IPS-11a (cell line): ENCODE results near the gene SPSB3.

Source experiments
- H3K4me3 ChIP-seq: one replicate; pipeline ENCODE4 v1.5.1; 2013; ENCODE audit warnings: low read depth, low read length, control low read depth

SPSB3 gene

DNA sequence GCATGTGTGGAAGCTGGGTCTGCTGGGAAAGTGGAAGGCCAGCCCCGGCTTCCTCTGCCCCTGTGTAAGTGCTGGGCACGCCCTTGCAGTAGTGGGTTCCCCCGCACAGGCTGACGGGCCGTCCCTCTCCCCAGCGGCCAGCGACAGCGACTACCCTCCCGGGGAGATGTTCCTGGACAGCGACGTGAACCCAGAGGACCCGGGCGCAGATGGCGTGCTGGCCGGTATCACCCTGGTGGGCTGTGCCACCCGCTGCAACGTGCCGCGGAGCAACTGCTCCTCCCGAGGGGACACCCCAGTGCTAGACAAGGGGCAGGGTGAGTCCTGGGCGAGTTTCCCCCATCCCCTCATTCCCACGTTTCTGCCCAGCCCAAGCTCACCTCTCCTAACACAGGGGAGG is 16.5 kb downstream of the SPSB3 start:
- H3K4me3 ChIP-seq = no peak overlapping the region

DNA sequence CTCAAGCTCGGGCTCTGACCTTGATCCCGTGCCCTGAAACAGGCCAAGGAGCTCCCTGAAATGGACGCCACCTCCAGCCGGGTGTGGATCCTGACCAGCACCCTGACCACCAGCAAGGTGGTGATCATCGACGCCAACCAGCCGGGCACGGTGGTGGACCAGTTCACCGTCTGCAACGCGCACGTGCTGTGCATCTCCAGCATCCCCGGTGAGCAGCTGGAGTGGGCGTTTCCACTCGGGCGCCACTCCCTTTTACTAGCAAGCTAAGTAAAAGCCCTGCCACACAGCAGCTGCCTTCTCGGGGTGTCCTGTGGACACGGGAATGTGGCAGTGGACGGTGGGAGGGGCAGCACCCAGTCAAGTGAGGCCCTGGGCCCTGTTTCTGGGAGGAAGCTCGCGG is 17.4 kb downstream of the SPSB3 start:
- H3K4me3 ChIP-seq = no peak overlapping the region

DNA sequence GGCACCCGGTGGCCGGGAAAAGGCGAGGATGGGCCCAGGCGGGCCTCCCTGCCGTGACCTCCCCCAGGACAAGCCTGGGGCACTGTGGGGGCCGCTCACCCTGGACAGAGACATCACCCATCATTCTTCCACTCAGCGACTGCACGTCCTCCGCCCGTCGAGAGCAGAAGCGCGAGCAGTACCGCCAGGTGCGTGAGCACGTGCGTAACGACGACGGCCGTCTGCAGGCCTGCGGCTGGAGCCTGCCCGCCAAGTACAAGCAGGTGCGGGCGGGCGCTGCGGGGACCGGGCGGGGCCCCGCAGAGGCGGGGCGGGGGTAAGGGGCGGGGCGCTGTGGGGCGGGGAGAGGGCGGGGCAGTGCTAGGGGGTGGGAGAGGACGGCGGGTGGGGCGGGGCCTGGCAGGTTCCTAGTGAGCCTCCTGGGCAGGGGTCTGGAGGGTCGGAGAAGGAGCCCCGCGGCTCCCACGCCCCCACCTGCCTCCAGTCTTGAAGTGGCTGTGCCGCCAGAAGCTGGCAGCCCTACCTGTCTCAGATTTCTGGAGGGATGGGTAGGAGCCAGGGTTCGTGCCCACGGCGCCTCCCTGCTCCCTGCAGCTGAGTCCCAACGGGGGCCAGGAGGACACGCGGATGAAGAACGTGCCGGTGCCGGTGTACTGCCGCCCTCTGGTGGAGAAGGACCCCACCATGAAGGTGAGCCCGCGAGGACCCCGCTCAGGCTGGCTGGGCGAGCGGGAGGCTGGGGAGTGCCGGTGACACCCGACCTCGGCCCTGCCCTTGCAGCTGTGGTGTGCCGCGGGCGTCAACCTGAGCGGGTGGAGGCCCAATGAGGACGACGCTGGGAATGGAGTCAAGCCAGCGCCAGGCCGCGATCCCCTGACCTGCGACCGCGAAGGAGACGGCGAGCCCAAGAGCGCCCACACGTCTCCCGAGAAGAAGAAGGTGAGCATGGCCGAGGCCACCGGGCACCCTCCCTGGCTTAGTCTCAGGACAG is 18.6 kb downstream of the SPSB3 start:
- H3K4me3 ChIP-seq = peak overlapping the region; percentile 6

DNA sequence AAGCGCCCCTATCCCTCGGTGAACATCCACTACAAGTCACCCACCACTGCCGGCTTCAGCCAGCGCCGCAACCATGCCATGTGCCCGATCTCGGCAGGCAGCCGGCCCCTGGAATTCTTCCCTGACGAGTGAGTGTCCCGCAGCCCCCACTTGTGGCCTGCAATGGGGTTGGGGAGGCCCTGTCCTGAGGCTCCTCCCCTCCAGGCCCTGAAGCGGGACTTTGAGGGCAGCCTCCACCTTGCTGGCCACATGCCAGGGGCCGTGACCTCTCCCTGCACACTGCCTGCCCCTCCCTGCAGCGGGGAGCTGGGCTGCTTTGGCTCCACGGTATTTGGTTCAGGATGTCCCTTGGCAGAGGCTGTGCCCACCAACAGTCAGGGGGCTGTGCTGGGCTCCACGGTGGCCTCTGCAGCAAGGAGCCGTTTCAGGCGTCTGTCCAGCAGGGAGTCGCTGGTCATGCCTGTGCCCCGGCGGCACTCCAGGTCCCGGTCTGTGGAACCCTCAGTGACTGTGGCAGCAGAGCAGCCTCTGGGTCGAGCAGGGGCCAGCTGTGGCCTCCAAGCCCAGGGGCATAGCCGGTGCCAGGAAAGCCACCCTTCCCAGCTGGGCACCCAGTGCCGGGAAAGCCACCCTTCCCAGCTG is 19.4 kb downstream of the SPSB3 start:
- H3K4me3 ChIP-seq = no peak overlapping the region

DNA sequence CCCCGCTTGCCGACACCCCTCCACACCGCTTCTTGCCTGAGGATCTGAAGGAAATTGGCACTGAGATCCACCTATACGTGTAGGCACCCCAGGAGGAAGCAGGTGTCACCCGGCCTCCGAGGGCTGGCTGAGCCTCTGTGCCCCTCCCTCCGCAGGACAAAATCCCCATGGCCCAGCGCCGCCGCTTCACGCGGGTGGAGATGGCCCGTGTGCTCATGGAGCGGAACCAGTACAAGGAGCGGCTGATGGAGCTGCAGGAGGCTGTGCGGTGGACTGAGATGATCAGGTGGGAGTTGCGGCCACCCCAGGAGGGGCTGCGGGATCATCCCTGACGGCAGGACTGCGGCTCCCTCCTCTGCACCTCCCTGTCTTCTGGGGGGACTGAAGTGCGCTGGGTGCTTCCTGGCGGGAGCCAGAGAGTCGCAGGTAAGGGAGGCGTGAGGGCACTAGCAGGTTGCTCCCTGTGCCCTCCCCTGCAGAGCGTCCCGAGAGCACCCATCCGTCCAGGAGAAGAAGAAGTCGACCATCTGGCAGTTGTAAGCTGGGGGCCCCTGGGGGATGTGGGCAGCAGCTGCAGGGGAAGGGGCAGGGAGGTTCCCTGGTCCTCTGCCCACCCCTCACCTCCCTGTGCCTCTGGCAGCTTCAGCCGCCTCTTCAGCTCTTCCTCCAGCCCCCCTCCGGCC is 20.0 kb downstream of the SPSB3 start:
- H3K4me3 ChIP-seq = no peak overlapping the region

DNA sequence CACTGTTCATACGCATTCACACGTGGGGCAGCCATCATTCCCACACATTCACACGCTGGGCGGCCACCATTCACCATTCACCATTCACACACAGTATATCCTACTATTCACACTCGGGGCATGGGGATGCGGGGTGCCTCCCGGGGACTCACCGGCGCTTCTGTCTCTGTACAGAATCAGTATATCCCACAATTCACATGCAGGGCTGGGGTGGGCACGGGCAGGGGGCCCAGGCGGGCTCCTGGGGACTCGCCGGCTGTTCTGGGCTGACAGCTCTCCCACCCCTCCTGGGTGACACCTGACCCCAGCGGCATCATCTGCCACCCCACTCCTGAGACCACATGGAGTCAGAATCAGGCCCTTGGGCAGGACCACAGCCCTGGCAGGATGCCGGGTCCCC is 20.6 kb downstream of the SPSB3 start:
- H3K4me3 ChIP-seq = no peak overlapping the region

DNA sequence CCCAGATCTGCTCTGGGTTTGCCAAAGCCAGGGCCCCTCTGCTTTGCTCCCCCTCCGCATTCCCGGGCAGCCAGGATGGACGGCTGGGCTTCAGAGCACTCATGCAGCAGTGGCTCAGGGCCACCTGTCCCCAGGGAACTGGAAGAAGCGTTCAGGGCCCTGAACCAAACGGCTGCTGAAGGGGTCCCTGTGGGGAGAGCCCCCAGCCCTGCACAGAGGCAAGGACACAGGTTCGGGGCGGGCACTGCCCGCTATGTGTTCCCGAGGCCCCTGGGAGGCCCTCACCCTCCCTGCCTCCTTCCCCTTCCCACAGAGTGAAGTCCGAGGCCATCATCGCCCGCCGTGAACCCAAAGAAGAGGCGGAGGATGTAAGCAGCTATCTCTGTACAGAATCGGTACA is 21.5 kb downstream of the SPSB3 start:
- no peak overlapping the region for H3K4me3 ChIP-seq

DNA sequence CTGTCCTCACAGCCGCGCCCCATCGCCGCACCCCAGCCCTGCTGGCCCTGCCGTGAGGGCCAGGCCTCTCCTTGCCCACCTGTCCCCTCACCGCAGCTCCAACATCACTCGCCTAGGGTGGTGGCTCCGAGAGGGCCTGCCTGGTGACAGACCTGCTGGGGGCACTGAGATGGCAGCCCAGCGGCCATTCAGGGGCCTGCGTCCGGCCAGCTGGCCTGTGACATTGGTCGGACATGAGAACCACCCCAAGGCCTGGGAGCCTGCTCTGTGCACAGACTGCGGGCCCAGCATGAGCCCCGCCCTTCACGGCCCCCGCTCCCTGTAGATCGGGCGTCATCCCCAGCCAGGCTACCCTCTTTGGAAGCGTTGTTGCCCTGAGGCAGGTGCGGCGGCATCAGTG is 22.9 kb downstream of the SPSB3 start:
- no peak overlapping the region for H3K4me3 ChIP-seq

DNA sequence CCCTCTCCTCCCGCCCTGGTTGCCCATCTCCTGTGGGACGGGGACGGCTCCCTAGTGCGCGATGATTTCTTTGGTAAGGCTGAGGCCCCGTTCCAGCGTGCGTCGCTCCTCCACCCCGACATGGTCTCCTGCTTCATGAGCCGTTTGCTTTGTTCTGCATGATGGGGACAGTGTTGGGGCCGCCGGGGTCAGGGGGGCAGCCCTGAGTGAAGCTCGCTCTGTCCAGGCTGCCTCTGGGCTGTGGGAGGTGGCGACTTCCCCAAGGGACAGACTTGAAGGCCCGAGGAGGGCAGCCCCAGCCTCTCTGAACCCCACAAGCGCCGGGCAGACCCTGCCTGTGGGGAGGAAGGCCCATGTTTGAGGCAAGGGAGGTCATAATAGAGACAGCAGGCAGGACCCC is 23.4 kb downstream of the SPSB3 start:
- no peak overlapping the region for H3K4me3 ChIP-seq

DNA sequence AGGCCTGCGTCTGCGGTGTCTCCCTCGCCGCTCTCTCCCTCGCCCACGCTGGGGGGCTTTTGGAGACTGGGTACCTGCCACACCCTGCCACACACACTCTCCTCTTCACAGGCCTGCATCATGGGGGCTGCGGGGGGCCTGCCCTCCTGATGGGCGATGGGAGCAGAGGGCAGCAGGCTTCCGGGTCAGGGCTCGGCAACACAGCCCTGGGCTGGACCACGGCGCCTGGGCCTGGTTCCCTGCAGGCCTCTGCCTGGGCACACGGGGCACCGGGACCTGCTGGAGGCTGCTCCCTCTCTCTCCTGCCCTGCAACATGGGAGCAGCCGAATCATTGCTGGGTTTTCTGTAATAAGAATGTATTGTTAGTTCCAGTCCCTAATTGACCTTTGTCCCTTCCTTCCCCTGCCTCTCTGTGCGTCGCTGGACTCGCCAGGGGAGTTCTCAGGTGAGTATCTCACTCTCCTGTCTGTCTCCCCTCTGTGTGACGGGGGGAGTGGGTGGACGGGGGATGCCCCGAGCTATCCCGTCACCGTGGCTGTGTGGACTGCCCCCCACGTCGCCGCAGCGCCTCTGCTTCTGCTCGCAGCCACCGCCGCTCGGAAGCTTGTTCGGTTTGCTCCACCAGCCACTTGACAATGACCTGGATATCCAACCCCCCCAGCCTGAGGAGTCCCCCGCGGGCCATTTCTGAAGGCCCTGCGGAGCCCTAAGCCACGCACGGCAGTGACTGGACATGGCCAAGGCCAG is 24.5 kb downstream of the SPSB3 start:
- no peak overlapping the region for H3K4me3 ChIP-seq

DNA sequence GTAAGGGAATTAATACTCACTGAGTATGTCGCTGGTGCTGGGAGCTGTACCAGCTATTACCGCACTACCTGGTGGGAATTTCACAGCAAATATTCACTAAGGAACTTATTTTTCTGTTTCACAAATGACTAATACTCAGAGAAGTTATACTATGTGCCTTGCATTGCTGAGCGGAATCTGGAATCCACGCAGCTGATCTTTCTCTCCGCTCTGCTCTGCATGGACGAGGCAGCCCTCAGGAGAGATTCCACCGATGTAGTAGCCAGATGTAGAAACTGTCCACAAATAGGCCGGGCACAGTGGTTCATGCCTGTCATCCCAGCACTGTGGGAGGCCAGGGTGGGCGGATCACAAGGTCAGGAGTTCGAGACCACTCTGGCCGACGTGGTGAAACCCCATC is 28.2 kb downstream of the SPSB3 start:
- H3K4me3 ChIP-seq = no peak overlapping the region

DNA sequence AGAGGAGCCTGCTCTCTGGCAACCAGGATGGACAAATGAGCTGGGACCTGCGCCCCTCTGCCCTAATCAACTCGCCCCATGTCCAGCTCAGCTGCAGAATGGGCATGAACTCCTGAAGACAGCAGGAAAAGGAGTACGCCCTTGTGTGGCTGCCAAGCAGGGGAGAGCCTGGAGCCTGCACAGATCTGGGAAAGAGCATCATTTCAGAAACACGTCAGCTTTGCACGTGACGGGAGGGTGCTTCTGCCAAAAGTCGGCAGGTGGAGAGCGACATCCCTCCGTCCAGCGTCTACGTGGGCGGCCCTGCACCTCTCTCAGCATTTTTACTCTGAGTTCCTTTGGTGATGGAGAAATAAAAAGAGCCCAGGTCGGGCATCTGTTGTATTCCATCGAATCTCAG is 29.5 kb downstream of the SPSB3 start:
- H3K4me3 ChIP-seq = no peak overlapping the region

DNA sequence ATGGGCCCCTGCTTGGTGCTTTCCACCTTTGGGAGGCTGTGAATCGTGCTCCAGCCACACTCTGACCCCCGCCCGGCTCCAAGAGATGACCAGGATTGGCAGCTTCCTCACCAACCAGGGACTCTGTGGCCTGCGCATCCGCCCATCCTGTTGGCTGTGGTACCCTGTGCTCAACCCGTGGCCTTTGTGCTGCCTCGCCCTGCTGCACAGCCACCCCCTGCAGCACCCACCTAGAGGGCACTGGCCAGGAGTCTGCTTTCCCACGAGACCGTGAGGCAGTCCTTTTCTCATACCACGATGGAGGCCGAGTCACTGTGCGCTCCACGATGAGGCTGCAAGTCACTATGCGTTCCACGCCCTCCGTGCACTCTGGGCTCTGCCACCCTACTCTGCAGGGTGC is 30.4 kb downstream of the SPSB3 start:
- H3K4me3 ChIP-seq = no peak overlapping the region

DNA sequence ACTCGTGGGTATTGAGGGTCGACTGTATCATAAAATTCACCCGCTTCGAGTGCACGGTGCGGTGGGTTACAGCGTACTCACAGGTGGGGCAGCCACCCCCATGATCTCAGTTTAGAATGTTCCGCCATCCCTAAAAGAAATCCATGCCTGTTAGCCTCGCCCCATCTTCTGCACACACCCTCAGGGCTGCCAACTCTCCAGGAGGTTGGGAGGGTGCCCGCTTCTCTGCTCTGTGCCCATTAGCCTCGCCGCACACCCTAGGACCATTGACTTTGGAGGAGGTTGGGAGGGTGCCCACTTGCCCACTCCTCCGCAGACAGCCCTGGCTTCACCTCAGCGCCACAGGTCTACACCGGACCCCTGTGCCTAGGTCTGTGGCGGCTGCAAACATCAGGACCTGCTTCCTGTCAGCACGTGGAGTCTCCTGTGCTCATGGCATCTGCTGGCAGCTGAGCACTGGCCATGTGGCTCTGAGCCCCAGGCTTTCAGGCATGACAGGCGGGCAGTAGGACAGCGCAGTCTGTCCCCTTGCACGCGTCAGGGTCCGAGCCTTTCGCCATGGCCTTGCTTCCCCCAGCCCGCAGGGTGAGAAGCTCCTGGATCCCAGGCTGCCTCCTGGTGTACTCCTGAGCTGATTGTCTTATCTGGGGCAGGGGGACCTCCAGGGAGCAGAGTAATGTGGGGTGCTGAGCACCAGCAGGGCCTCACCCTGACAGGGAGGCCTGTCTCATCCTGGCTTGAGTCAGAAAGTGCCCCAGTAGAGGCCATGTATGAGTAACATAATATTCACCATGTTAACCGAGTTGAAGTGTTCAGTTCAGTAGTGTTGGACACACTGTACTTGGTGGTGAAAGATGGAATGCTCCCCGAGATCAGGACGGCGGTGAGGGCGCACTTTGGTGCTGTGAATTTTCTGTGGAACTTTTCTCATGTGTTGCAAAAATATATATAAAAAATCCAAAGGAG is 32.9 kb downstream of the SPSB3 start:
- H3K4me3 ChIP-seq = no peak overlapping the region

DNA sequence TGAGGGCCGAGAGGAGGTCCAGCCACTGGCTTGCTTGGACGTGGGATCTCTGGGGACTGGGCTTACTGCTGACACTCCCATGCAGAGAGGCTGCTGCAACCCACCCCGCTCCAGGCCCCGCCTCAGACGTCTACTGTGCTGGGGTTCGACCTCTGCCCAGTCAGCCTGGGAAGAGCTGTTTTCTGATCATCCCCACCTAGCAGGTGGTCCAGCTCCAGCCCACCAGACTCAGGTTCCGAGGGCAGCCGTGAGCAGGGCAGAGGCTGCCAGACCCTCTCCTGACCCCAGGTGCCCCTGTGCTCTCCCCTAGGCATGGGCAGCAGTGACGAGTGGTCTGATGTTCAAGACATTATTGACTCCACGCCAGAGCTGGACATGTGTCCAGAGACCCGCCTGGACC is 34.4 kb downstream of the SPSB3 start:
- no peak overlapping the region for H3K4me3 ChIP-seq

DNA sequence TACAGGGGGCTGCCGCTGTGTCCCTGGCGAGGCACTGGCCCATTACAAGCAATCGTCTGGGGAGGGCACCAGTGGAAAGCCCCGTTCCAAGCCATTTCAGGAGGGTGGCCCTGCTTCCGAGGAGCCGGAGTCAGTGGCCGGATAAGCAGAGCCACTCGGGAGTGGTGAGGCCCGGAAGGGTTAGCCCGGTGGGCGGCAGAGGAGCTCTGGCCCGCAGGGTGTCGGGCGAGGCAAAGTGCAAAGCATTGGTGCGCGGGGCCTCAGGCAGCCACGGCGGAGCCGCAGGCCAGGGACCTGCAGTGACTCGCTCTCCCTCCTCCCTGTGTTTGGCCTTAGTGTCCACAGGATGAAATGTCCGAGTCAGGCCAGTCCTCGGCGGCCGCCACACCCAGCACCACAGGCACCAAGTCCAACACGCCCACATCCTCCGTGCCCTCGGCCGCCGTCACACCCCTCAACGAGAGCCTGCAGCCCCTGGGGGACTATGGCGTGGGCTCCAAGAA is 35.6 kb downstream of the SPSB3 start:
- no peak overlapping the region for H3K4me3 ChIP-seq

DNA sequence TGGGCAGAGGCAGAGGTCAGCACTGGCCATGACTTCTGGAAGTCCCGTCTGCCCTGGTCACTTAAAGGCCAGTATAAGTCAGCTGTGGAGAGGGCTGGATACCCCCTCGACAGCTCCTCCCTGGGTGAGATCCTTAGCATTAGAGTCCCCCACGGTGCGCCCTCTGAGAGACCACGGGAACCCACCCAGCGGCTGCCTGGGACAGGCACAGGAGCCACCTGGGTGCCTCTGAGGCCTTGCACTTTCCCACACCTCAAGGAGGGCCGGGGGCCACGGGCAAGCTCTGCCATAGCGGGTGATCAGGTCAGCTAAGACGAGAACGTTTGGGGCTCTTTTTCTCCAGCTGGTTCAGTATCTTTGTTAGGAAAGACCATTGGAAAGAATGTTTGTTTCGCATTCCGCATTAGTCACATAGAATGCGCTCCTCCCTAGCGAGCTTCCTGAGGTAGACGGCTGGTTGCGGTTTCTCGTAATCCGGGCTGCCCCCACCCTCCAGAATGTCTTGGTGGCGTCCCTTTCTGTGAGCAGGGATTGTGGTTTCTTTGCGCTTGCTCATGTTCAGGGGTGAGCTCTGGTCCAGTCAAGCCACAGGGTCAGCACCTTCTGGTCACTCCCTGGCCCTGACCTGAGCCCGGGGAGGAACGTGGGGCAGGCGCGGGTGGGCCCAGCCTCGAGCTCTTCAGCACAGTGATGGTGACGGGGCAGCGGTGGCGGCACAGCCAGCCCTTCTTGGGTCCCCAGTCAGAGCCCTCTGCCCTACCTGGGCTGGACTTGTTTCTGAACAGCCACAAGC is 36.3 kb downstream of the SPSB3 start:
- H3K4me3 ChIP-seq = no peak overlapping the region

DNA sequence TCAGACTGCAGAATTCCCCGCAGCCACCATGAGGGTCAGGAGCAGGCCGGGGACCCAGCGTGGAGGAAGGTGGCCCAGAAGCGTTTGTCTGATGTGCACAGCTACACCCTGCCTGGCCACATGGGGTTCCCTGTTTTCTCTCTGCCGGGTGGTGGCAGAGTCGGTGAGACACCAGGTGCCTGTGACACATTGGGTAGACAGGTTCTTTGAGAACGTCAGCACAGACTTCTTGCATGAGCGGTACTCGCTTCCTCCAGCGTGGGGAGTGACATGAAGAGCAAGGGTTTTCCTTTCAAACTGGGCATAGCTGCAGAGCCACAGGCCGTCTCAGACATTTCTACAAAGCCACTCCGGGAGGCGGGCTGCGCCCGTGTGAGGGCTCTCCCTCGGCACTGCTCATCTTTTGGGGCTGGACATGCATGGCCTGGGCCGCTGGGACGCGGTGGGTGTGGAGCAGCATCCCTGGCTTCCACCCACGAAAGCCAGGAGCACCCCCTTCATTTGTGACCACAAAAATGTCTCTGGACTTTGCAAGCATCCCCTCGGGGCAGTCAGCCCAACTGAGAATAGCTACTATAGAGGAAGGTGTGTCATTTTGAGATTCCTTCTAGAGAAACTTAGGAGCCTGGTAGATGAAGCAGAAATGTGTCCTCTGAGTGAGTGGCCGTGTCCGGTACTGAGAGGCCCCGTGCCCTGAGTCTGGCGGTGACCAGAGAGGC is 37.0 kb downstream of the SPSB3 start:
- no peak overlapping the region for H3K4me3 ChIP-seq
